ENCODE measurements around the gene ATG9A.
"Not testable (repeated sequence)": the region's sequence is repeated elsewhere in the genome, so short reads cannot be mapped to it uniquely, and the experiment has no call there.

The ATG9A gene

GRCh38 chr2:219229305-219230058 lies at the start of gene ATG9A, which contains the start of gene ANKZF1:
TSS of gene ATG9A (minus strand) at chr2:219229636. CDS start at chr2:219228024, 1,612 bp downstream.
TSS of gene ANKZF1 (plus strand) at chr2:219229806. CDS start at chr2:219230258, 452 bp downstream.
- peak; percentile 94 for DNase-seq

- no peak for DNase-seq
These were observed 49.3 kb upstream of the ATG9A start for GRCh38 chr2:219278655-219279150.

- peak; percentile 13 for DNase-seq
These were observed 48.5 kb upstream of the ATG9A start for GRCh38 chr2:219277703-219278654.

GRCh38 chr2:219274361-219274921 lies 45.0 kb upstream of the ATG9A start:
- DNase-seq, result no peak

GRCh38 chr2:219273937-219274336 lies 44.5 kb upstream of the ATG9A start:
- DNase-seq, result no peak

- no peak for DNase-seq
These were observed 43.6 kb upstream of the ATG9A start for GRCh38 chr2:219272995-219273394.

GRCh38 chr2:219272356-219272755 lies 42.9 kb upstream of the ATG9A start:
- no peak for DNase-seq

- DNase-seq, result no peak
These were observed 41.6 kb upstream of the ATG9A start for GRCh38 chr2:219271021-219271420.

GRCh38 chr2:219270055-219270372 lies 40.6 kb upstream of the ATG9A start:
- no peak for DNase-seq

- no peak for DNase-seq
These were observed 40.1 kb upstream of the ATG9A start for GRCh38 chr2:219269362-219270054.

GRCh38 chr2:219268294-219268693 lies 38.9 kb upstream of the ATG9A start:
- DNase-seq, result no peak

- no peak for DNase-seq
These were observed 37.5 kb upstream of the ATG9A start for GRCh38 chr2:219266886-219267285.

GRCh38 chr2:219266232-219266631 lies 36.8 kb upstream of the ATG9A start:
- DNase-seq, result no peak

- DNase-seq, result no peak
These were observed 31.8 kb upstream of the ATG9A start for GRCh38 chr2:219261024-219261855.

- DNase-seq, result not testable (repeated sequence)
These were observed 29.5 kb upstream of the ATG9A start for GRCh38 chr2:219258942-219259341.

GRCh38 chr2:219254590-219255201 lies 25.3 kb upstream of the ATG9A start:
- DNase-seq, result no peak

GRCh38 chr2:219253753-219254589 lies 24.5 kb upstream of the ATG9A start, which contains the start of gene TUBA4A:
TSS of gene TUBA4A (minus strand) at chr2:219253918. CDS start at chr2:219253858, 60 bp downstream.
- DNase-seq, result no peak

- DNase-seq, result no peak
These were observed 23.7 kb upstream of the ATG9A start, which contains the start of gene TUBA4B for GRCh38 chr2:219252900-219253752. TSS of gene TUBA4B (plus strand) at chr2:219253243. CDS start at chr2:219253408, 165 bp downstream.

GRCh38 chr2:219252570-219252899 lies 23.1 kb upstream of the ATG9A start:
- DNase-seq, result no peak
